Measurements from ENCODE around the gene BMPR1A. TPM values are rescaled to one million over a fixed set of nuclear protein-coding genes. Genes with fewer than 3 reads are reported as not detected.

Gene BMPR1A
- total and polyA plus RNA-seq, 9 of the 15 experiments (the other 6 are each of a cell fraction or from before 2014, with no cell fraction given): 1.6 to 17.5 (median 9.1) TPM

DNA sequence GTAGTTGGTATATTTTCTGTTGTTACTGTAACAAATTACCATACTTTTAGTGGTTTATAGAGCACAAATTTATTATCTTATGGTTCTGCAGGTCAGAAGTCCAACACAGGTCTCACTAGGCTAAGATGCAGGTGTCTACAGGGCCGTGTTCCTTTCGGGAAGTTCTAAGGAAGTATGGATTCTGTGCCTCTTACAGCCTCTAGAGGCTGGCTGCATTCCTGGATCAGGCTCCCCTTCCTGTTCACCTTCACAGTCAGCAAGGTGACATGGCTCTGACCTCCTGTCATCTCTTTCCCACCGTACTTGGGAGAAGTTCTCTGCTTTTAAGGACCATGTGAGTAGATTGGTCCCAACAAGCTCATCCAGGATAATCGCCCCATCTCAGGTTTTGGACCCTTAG lies 37.3 kb downstream of the BMPR1A start:
- Histone ChIP-seq H3K27me3 (ENCODE audit: control insufficient read depth in 2 of 2, insufficient read depth in 2 of 2, low read length in 2 of 2) (no peaks in the 10 kb centered on the region), H2AFZ (ENCODE audit: low read depth, low read length) (no peak overlapping the region), H3K9ac (ENCODE audit: insufficient read depth in 1 of 2, low read depth in 2 of 2, low read length in 2 of 2) (no peak overlapping the region), H3K9me3 (replicated peaks; ENCODE audit: control insufficient read depth, insufficient read depth, low read depth, low read length) (no peaks in the 10 kb centered on the region; the same call in 1 of the 2 replicates), H3K4me2 (ENCODE audit: insufficient read depth, low read length) (no peak overlapping the region), H4K20me1 (replicated peaks; ENCODE audit: control insufficient read depth, insufficient read depth, low read length) (no peaks in the 10 kb centered on the region), H3K9me1 (ENCODE audit: control insufficient read depth, insufficient read depth, low read length) (no peaks in the 10 kb centered on the region), H3K4me3 (no peak overlapping the region), H3K27ac (ENCODE audit: extremely low read depth, low read depth, low read length) (no peak overlapping the region), H3K79me2 (ENCODE audit: control insufficient read depth, insufficient read depth, low read length) (peaks cover 20% of the 10 kb centered on the region), H3K36me3 (ENCODE audit: control insufficient read depth, insufficient read depth, low read length) (no peaks in the 10 kb centered on the region), H3K4me1 (replicated peaks in 1 of 2; ENCODE audit: control insufficient read depth in 2 of 2, insufficient read depth in 2 of 2, low read length in 2 of 2) (peaks cover 0 to 3% of the 10 kb centered on the region in 2 experiments; a peak in 3 of 5 replicates)
- BruUV-seq (replicated peaks): no TSS peak
- FAIRE-seq (no peak), ATAC-seq (no peak), DNase-seq (ENCODE audit: extremely low read depth in 1 of 4, low spot score in 3 of 4) (no peak)
- no peak for TF ChIP-seq ETV1 (tag; conservative IDR thresholded peaks at IDR 0.05; ENCODE audit: low read depth)
- TF ChIP-seq, protein P1, sequence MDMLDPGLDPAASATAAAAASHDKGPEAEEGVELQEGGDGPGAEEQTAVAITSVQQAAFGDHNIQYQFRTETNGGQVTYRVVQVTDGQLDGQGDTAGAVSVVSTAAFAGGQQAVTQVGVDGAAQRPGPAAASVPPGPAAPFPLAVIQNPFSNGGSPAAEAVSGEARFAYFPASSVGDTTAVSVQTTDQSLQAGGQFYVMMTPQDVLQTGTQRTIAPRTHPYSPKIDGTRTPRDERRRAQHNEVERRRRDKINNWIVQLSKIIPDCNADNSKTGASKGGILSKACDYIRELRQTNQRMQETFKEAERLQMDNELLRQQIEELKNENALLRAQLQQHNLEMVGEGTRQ (CRISPR knock-in tag; IDR thresholded peaks at IDR 0.05): no peak
- no peak for TF ChIP-seq RBM25 (IDR thresholded peaks at IDR 0.05; ENCODE audit: low read depth, low read length, severe bottlenecking)
- no peak for TF ChIP-seq ZNF224 (CRISPR knock-in tag; IDR thresholded peaks at IDR 0.05)
- TF ChIP-seq BRF1 (IDR thresholded peaks at IDR 0.05; ENCODE audit: borderline replicate concordance, extremely low read depth, insufficient read length): no peak
- no peak for TF ChIP-seq ZNF561 (CRISPR knock-in tag; conservative IDR thresholded peaks at IDR 0.05)
- no peak for TF ChIP-seq BRD9 (IDR thresholded peaks at IDR 0.05; ENCODE audit: low read depth, partially characterized antibody)
- TF ChIP-seq, protein P2, sequence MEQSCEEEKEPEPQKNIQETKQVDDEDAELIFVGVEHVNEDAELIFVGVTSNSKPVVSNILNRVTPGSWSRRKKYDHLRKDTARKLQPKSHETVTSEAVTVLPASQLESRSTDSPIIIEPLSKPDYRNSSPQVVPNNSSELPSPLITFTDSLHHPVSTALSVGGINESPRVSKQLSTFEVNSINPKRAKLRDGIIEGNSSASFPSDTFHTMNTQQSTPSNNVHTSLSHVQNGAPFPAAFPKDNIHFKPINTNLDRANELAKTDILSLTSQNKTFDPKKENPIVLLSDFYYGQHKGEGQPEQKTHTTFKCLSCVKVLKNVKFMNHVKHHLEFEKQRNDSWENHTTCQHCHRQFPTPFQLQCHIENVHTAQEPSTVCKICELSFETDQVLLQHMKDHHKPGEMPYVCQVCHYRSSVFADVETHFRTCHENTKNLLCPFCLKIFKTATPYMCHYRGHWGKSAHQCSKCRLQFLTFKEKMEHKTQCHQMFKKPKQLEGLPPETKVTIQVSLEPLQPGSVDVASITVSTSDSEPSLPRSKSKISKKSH (CRISPR knock-in tag; IDR thresholded peaks at IDR 0.05): no peak
- TF ChIP-seq ELF4 (CRISPR knock-in tag; IDR thresholded peaks at IDR 0.05): no peak
- TF ChIP-seq MED1 (CRISPR knock-in tag; IDR thresholded peaks at IDR 0.05; ENCODE audit: borderline replicate concordance): no peak
- no peak for TF ChIP-seq GTF2F1 (IDR thresholded peaks at IDR 0.05; ENCODE audit: low read depth, low read length)
- TF ChIP-seq RCOR1 (IDR thresholded peaks at IDR 0.05; ENCODE audit: borderline replicate concordance in 1 of 2, low read depth in 2 of 2, low read length in 2 of 2): no peak
- no peak for TF ChIP-seq ZNF444 (CRISPR knock-in tag; IDR thresholded peaks at IDR 0.05)
- TF ChIP-seq NR3C1 (CRISPR knock-in tag; IDR thresholded peaks at IDR 0.05): no peak
- TF ChIP-seq THRAP3 (IDR thresholded peaks at IDR 0.05; ENCODE audit: borderline replicate concordance): no peak
- WGBS (ENCODE audit: insufficient coverage, low coverage, missing lambda C conversion rate): 66% methylated on average over 4 of the region's 4 CpGs
- POLR2A ChIA-PET: no interaction called here
- CTCF ChIA-PET (ENCODE audit: low intra/inter-chr PET ratio): no interaction called here
- in situ Hi-C loops (cut with MboI): no loop called here
- intact Hi-C loops (cut with micrococcal nuclease): no loop called here

Data from K562 (cell line).